Bronchial epithelial cell (primary cell): Measurements from ENCODE around the gene KIF3C. TPM values are rescaled to one million over a fixed set of nuclear protein-coding genes. Genes with fewer than 3 reads are reported as not detected.

ENCODE experiments used
- DNase-seq: peaks from one replicate; pipeline ENCODE4 v3.0.0-alpha.2; 2010; ENCODE audit warnings: low read depth
- FAIRE-seq: peaks from 2 replicates; lab custom pipeline; 2011; peaks lifted over from hg19 to GRCh38; lab: Jason Lieb, UNC
- H3K27me3 ChIP-seq: 2 replicates; pipeline ENCODE4 v1.5.1; 2011; ENCODE audit warnings: low read length; ENCODE audit not compliant: control insufficient read depth, insufficient read depth
- H3K36me3 ChIP-seq: 2 replicates; pipeline ENCODE4 v1.5.1; 2011; ENCODE audit warnings: low read length; ENCODE audit not compliant: control insufficient read depth, insufficient read depth
- H3K4me3 ChIP-seq: 2 replicates; pipeline ENCODE4 v1.5.1; 2011; ENCODE audit warnings: mild to moderate bottlenecking, low read depth, low read length, control low read depth
- total RNA-seq: library from RNA; depleted of rRNA; stranded (reverse); fragments of >200 nt; gene quantifications from 2 replicates; pipeline ENCODE4 v1.2.1, GENCODE V29; 2014
- TF ChIP-seq, protein P1 (sequence below): IDR thresholded peaks from 2 replicates; pipeline ENCODE4 v1.5.1; 2011; ENCODE audit warnings: mild to moderate bottlenecking, moderate library complexity, low read length, control low read depth, inconsistent platforms; ENCODE audit not compliant: insufficient read depth, severe bottlenecking

Gene KIF3C
- total RNA-seq, 1 donor from 2014 or later, result 1.6 TPM

GRCh38 chr2:25895610-25896009 lies 86.7 kb downstream of the KIF3C start:
- Histone ChIP-seq H3K4me3 (no peak overlapping the region), H3K36me3 (no peaks in the 10 kb centered on the region), H3K27me3 (no peaks in the 10 kb centered on the region)
- FAIRE-seq (no peak), DNase-seq (no peak)
- TF ChIP-seq, protein P1, sequence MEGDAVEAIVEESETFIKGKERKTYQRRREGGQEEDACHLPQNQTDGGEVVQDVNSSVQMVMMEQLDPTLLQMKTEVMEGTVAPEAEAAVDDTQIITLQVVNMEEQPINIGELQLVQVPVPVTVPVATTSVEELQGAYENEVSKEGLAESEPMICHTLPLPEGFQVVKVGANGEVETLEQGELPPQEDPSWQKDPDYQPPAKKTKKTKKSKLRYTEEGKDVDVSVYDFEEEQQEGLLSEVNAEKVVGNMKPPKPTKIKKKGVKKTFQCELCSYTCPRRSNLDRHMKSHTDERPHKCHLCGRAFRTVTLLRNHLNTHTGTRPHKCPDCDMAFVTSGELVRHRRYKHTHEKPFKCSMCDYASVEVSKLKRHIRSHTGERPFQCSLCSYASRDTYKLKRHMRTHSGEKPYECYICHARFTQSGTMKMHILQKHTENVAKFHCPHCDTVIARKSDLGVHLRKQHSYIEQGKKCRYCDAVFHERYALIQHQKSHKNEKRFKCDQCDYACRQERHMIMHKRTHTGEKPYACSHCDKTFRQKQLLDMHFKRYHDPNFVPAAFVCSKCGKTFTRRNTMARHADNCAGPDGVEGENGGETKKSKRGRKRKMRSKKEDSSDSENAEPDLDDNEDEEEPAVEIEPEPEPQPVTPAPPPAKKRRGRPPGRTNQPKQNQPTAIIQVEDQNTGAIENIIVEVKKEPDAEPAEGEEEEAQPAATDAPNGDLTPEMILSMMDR, result no peak

DNA sequence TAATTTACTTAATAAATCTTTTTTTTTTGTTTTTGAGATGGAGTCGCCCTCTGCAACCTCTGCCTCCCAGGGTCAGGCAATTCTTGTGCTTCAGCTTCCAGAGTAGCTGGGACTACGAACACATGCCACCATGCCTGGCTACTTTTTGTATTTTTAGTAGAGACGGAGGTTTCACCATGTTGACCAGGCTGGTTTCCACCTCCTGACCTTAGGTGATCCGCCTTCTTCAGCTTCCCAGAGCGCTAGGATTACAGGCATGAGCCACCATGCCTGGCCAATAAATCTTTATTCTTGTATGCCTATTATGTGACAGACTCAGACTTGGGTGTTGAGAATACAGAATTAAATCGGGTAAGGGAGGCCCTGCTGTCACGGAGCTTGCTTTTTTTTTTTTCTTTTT lies 87.3 kb downstream of the KIF3C start:
- Histone ChIP-seq H3K36me3 (no peaks in the 10 kb centered on the region), H3K4me3 (no peak overlapping the region), H3K27me3 (no peaks in the 10 kb centered on the region)
- TF ChIP-seq, protein P1, result no peak
- no peak for DNase-seq
- FAIRE-seq, result no peak

DNA sequence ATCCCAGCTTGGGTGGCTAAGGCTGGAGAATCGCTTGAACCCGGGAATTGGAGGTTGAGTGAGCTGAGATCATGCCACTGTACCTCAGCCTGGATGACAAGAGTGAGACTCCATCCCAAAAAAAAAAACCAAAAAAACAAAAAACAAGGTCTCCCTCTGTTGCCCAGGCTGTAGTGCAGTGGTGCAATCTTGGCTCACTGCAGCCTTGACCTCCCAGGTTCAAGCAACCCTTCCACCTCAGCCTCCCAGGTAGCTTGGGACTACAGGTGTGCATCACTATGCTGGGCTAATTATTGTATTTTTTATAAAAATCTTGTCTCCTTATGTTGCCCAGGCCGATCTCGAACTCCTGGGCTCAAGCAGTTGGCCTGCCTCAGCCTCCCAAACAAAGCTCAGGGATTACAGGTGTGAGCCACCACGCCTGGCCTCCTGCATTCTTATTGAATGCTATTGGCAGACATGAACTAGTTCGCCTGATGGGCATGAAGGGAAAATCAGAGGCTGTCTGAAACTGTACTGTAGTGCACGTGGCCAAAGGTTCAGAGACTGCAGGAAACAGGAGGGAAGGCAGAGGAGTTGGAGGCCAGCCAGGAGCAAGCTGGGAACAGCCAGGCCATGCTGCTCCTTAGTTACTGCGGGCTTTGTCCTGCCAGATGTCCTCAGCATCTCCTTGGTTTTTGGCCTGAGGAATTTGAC lies 88.0 kb downstream of the KIF3C start:
- H3K27me3 ChIP-seq, result no peaks in the 10 kb centered on the region
- H3K36me3 ChIP-seq, result no peaks in the 10 kb centered on the region
- no peak overlapping the region for H3K4me3 ChIP-seq
- DNase-seq (no peak), FAIRE-seq (no peak)
- TF ChIP-seq, protein P1, result no peak

- no peak for FAIRE-seq
- no peak overlapping the region for H3K4me3 ChIP-seq
- DNase-seq, result no peak
- H3K36me3 ChIP-seq, result no peaks in the 10 kb centered on the region
- TF ChIP-seq, protein P1, result no peak
- H3K27me3 ChIP-seq, result no peaks in the 10 kb centered on the region
These were observed 90.6 kb downstream of the KIF3C start for GRCh38 chr2:25891672-25892071.

- FAIRE-seq (no peak), DNase-seq (no peak)
- TF ChIP-seq, protein P1, result no peak
- H3K27me3 ChIP-seq, result no peaks in the 10 kb centered on the region
- H3K36me3 ChIP-seq, result no peaks in the 10 kb centered on the region
- H3K4me3 ChIP-seq, result no peak overlapping the region
These were observed 94.6 kb downstream of the KIF3C start for GRCh38 chr2:25887624-25888242.
